Loucy (cell line): ENCODE data around the gene PRR5L.

Experiments
- H2AFZ ChIP-seq: fragments of 200-600 bp; sonication (generic); 2 replicates; pipeline ENCODE4 v1.6.0; 2016; ENCODE audit warnings: antibody characterized with exemption, mild to moderate bottlenecking, low read length, moderate library complexity
- H3F3A ChIP-seq: fragments of 200-600 bp; 2 replicates; pipeline ENCODE4 v1.6.0; 2016; ENCODE audit warnings: antibody characterized with exemption, low read depth, mild to moderate bottlenecking
- H3K27me3 ChIP-seq: fragments of 200-600 bp; sonication (generic); 2 replicates; pipeline ENCODE4 v1.6.1; 2014; ENCODE audit warnings: low read length, mild to moderate bottlenecking; ENCODE audit not compliant: insufficient read depth, poor library complexity, severe bottlenecking
- H3K36me3 ChIP-seq: fragments of 200-600 bp; sonication (generic); 2 replicates; pipeline ENCODE4 v1.6.1; 2016; ENCODE audit warnings: low read length; ENCODE audit not compliant: insufficient read depth
- H3K4me1 ChIP-seq: fragments of 200-600 bp; sonication (generic); 2 replicates; pipeline ENCODE4 v1.5.1; 2014; ENCODE audit warnings: low read length, mild to moderate bottlenecking; ENCODE audit not compliant: insufficient read depth, poor library complexity, severe bottlenecking
- H3K4me2 ChIP-seq: fragments of 200-600 bp; sonication (generic); 2 replicates; pipeline ENCODE4 v1.6.0; 2014; ENCODE audit warnings: antibody characterized with exemption, low read length, low read depth, mild to moderate bottlenecking; ENCODE audit not compliant: poor library complexity, severe bottlenecking
- H3K4me3 ChIP-seq: fragments of 200-600 bp; sonication (generic); 2 replicates; pipeline ENCODE4 v1.5.1; 2014; ENCODE audit warnings: low read length, mild to moderate bottlenecking, mixed read lengths; ENCODE audit not compliant: poor library complexity, severe bottlenecking
- H3K79me2 ChIP-seq: fragments of 200-600 bp; sonication (generic); 2 replicates; pipeline ENCODE4 v1.6.1; 2014; ENCODE audit warnings: low read length; ENCODE audit not compliant: insufficient read depth
- H3K9ac ChIP-seq: fragments of 200-600 bp; sonication (generic); 2 replicates; pipeline ENCODE4 v1.6.0; 2014; ENCODE audit warnings: mild to moderate bottlenecking, low read depth, low read length, moderate library complexity; ENCODE audit not compliant: poor library complexity, severe bottlenecking
- H3K9me2 ChIP-seq: fragments of 200-600 bp; sonication (generic); replicated peaks from 2 replicates; pipeline ENCODE4 v1.6.1; 2016; ENCODE audit warnings: low read depth, low read length, mixed read lengths
- H3K9me3 ChIP-seq: fragments of 200-600 bp; sonication (generic); 2 replicates; pipeline ENCODE4 v1.6.1; 2014; ENCODE audit warnings: mild to moderate bottlenecking, antibody characterized with exemption, low read length, low read depth; ENCODE audit not compliant: insufficient read depth
- H4K20me1 ChIP-seq: fragments of 200-600 bp; sonication (generic); 2 replicates; pipeline ENCODE4 v1.6.0; 2014; ENCODE audit warnings: antibody characterized with exemption, low read length, mild to moderate bottlenecking; ENCODE audit not compliant: insufficient read depth, poor library complexity, severe bottlenecking
- EZH2phosphoT487 ChIP-seq: fragments of 200-600 bp; IDR thresholded peaks from 2 replicates; pipeline ENCODE4 v1.6.1; 2018; ENCODE audit warnings: antibody characterized with exemption, mild to moderate bottlenecking, moderate library complexity, borderline replicate concordance
- TF ChIP-seq, protein P1 (sequence below): fragments of 200-600 bp; sonication (generic); conservative IDR thresholded peaks from 2 replicates; pipeline ENCODE4 v1.5.1; 2014; ENCODE audit warnings: mild to moderate bottlenecking, antibody characterized with exemption, low read length

Gene PRR5L

DNA sequence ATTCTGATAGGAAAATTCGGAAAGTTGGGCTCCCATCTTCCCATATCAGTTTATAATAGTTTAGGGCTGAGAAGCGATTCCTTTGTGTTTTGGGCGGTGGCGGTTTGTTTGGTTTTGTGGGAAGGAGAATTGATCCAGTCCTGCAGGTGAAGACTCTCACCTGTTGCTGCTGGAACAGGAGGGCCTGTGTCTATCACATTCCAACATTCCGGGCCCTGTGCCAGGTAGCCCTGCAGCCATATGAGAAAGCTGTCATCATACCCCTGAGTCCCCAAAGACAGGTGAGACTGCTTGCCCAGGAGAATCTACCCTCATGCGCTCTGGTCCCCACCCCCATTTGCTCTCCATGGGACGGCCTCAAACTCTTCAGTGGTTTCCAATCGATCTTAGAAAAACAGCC, 151.9 kb downstream of the PRR5L start:
- no peaks in the 10 kb centered on the region for H3K27me3 ChIP-seq
- peaks cover 27% of the 10 kb centered on the region; the same call in 1 of the 2 replicates for H3K79me2 ChIP-seq
- no peak overlapping the region for H3K4me2 ChIP-seq
- TF ChIP-seq, protein P1, sequence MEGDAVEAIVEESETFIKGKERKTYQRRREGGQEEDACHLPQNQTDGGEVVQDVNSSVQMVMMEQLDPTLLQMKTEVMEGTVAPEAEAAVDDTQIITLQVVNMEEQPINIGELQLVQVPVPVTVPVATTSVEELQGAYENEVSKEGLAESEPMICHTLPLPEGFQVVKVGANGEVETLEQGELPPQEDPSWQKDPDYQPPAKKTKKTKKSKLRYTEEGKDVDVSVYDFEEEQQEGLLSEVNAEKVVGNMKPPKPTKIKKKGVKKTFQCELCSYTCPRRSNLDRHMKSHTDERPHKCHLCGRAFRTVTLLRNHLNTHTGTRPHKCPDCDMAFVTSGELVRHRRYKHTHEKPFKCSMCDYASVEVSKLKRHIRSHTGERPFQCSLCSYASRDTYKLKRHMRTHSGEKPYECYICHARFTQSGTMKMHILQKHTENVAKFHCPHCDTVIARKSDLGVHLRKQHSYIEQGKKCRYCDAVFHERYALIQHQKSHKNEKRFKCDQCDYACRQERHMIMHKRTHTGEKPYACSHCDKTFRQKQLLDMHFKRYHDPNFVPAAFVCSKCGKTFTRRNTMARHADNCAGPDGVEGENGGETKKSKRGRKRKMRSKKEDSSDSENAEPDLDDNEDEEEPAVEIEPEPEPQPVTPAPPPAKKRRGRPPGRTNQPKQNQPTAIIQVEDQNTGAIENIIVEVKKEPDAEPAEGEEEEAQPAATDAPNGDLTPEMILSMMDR = no peak
- no peak for TF ChIP-seq EZH2phosphoT487
- peaks cover 38% of the 10 kb centered on the region for H3K4me1 ChIP-seq
- H3K9ac ChIP-seq = no peak overlapping the region
- H3K9me2 ChIP-seq = no peaks in the 10 kb centered on the region
- H3K36me3 ChIP-seq = peaks cover 90% of the 10 kb centered on the region
- H3K9me3 ChIP-seq = no peaks in the 10 kb centered on the region
- H3F3A ChIP-seq = peaks cover 16% of the 10 kb centered on the region
- no peaks in the 10 kb centered on the region for H4K20me1 ChIP-seq
- H3K4me3 ChIP-seq = no peak overlapping the region
- H2AFZ ChIP-seq = no peak overlapping the region

DNA sequence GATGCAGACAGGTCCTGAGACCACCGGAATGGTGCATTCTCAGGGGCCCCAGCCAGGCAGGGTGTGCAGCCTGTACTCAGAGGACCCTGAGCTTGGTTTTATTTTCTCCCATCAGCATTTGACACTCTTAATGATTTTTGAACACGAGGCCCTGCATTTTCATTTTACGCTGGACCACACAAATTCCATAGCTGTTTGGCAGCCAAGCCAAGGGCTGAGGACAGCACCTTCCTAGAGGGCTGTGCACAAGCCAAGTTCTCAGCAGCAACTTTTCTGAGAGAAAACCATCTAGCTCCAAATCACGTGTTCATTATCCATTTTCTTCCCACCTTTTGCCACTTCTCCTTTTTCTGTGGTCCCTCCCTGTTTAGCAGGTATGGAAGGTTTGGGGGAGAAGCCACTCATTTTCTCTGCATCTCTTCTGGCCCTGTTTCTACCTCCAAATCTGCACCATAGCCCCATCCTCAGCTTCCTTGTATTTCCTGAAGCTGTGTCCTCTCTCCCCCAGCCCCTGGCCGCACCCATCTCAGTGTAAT, 153.5 kb downstream of the PRR5L start:
- H3K27me3 ChIP-seq = no peaks in the 10 kb centered on the region
- H3K36me3 ChIP-seq = peaks cover 83% of the 10 kb centered on the region
- no peak for TF ChIP-seq EZH2phosphoT487
- TF ChIP-seq, protein P1 = no peak
- H3K9ac ChIP-seq = peak overlapping the region; percentile 79
- H2AFZ ChIP-seq = no peak overlapping the region
- no peaks in the 10 kb centered on the region for H3K9me3 ChIP-seq
- H3K9me2 ChIP-seq = no peaks in the 10 kb centered on the region
- H4K20me1 ChIP-seq = no peaks in the 10 kb centered on the region
- H3K4me1 ChIP-seq = peaks cover 55% of the 10 kb centered on the region
- H3K4me2 ChIP-seq = peak overlapping the region; percentile 60
- peaks cover 27% of the 10 kb centered on the region for H3F3A ChIP-seq
- peak overlapping the region; percentile 0 for H3K4me3 ChIP-seq
- peaks cover 22% of the 10 kb centered on the region; the same call in 1 of the 2 replicates for H3K79me2 ChIP-seq

DNA sequence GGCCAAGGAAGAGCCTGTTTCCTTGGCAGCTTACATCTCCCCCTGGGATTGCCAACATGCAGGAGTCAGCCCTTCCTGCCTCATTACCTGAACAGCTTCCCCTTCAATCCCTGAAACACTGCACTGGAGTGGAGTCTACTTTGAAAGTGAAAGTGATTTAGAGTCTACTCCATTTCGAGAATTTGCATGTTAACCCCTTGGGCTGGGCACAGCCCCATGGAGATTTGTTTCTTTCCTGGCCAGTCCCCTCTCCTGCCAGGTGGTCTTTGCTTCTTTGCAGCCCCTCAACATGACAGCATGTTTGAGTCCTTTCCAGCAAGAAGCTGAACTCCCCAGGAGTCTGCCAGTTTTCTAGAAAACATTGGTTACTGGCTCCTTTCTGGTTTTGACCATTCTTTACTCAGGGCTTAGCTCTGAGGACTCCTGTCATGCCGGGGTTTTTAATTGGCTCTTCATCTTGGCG, 154.1 kb downstream of the PRR5L start:
- Histone ChIP-seq H3K79me2 (peaks cover 28% of the 10 kb centered on the region; the same call in 1 of the 2 replicates), H3K4me3 (peak overlapping the region; percentile 0), H3K9me2 (no peaks in the 10 kb centered on the region), H3F3A (peaks cover 27% of the 10 kb centered on the region), H3K9me3 (no peaks in the 10 kb centered on the region), H3K9ac (peak overlapping the region; percentile 79), H3K27me3 (no peaks in the 10 kb centered on the region), H3K4me1 (peaks cover 60% of the 10 kb centered on the region), H3K36me3 (peaks cover 83% of the 10 kb centered on the region), H2AFZ (no peak overlapping the region), H3K4me2 (peak overlapping the region; percentile 60), H4K20me1 (no peaks in the 10 kb centered on the region)
- TF ChIP-seq, protein P1 = no peak
- no peak for TF ChIP-seq EZH2phosphoT487
